Suprapubic skin (tissue), 4 donors: ENCODE measurements around the gene CRYZL1. TPM values are rescaled to one million over a fixed set of nuclear protein-coding genes. Genes with fewer than 3 reads are reported as not detected.

Source experiments
- DNase-seq, 2 donors: peaks; one replicate each; pipeline ENCODE4 v3.0.0-alpha.2; 2019; ENCODE audit warnings: low spot score in 2 of 2
- H3K27ac ChIP-seq: fragments of 200-600 bp; sonication (generic); one replicate; pipeline ENCODE4 v1.5.1; 2019
- H3K27me3 ChIP-seq: fragments of 200-600 bp; sonication (generic); one replicate; pipeline ENCODE4 v1.5.1; 2019
- H3K36me3 ChIP-seq: fragments of 200-600 bp; sonication (generic); one replicate; pipeline ENCODE4 v1.5.1; 2019
- H3K4me1 ChIP-seq: fragments of 200-600 bp; sonication (generic); one replicate; pipeline ENCODE4 v1.5.1; 2019
- H3K4me3 ChIP-seq: fragments of 200-600 bp; sonication (generic); one replicate; pipeline ENCODE4 v1.5.1; 2019; ENCODE audit warnings: mild to moderate bottlenecking
- H3K9me3 ChIP-seq: fragments of 200-600 bp; sonication (generic); one replicate; pipeline ENCODE4 v1.5.1; 2019
- CTCF ChIP-seq, 2 donors: fragments of 200-600 bp in 1 of 2; fragments of 450-650 bp in 1 of 2; sonication (generic) in 1 of 2; IDR thresholded peaks; one replicate each; pipeline ENCODE4 v1.5.1; 2016 to 2019; ENCODE audit warnings: antibody characterized with exemption in 2 of 2, mild to moderate bottlenecking in 1 of 2, moderate library complexity in 1 of 2
- EP300 ChIP-seq: sonication (generic); formaldehyde crosslinking; IDR thresholded peaks from one replicate; pipeline ENCODE4 v1.6.1; 2017; ENCODE audit warnings: antibody characterized with exemption
- POLR2A ChIP-seq, 2 donors: fragments of 450-650 bp; IDR thresholded peaks; one replicate each; pipeline ENCODE4 v1.6.1; 2017; ENCODE audit warnings: antibody characterized with exemption in 2 of 2, mild to moderate bottlenecking in 2 of 2, moderate library complexity in 2 of 2
- POLR2AphosphoS5 ChIP-seq, 3 donors: sonication (generic); formaldehyde crosslinking; IDR thresholded peaks; one replicate each; pipeline ENCODE4 v1.6.1; 2017; ENCODE audit warnings: antibody characterized with exemption in 3 of 3
- WGBS: methylation state at CpG from one replicate; pipeline ENCODE4 v1.1.5; 2018; 5-methylcytosine and 5-hydroxymethylcytosine counted together
- total RNA-seq, 4 donors: library from RNA; depleted of rRNA; stranded (reverse); fragments of >200 nt; gene quantifications; one replicate each; pipeline ENCODE4 v1.1.0, GENCODE V29; 2016

The CRYZL1 gene
- total RNA-seq, 4 donors from 2014 or later: 13.8 to 99.7 (median 23.7) TPM

GRCh38 chr21:33541756-33542639 lies 99.5 kb downstream of the CRYZL1 start, which contains the start of gene GART:
Gene GART (minus strand): TSS chr21:33542117. CDS start chr21:33539315, 2,802 bp downstream.
- H3K4me1 ChIP-seq: peaks cover 40% of the 10 kb centered on the region
- peak within 1 kb of the TSS; percentile 78 for H3K4me3 ChIP-seq
- H3K27ac ChIP-seq: peak within 1 kb of the TSS; percentile 100
- peaks cover 24% of the 10 kb centered on the region for H3K36me3 ChIP-seq
- H3K9me3 ChIP-seq: no peaks in the 10 kb centered on the region
- WGBS: under 1% methylated on average over 20 of the region's 56 CpGs
- no peaks in the 10 kb centered on the region for H3K27me3 ChIP-seq
- peak; percentile 91 to 92 for DNase-seq
- TF ChIP-seq CTCF (IDR thresholded peaks at IDR 0.05) (no peak), POLR2A (IDR thresholded peaks at IDR 0.05) (peak; percentile 44 to 88), POLR2AphosphoS5 (IDR thresholded peaks at IDR 0.05) (peak; percentile 61 to 81 (median 65)), EP300 (no peak)

- Histone ChIP-seq H3K4me3 (peak overlapping the region; percentile 78), H3K36me3 (peaks cover 30% of the 10 kb centered on the region), H3K9me3 (no peaks in the 10 kb centered on the region), H3K27me3 (no peaks in the 10 kb centered on the region), H3K27ac (peak overlapping the region; percentile 100), H3K4me1 (peaks cover 38% of the 10 kb centered on the region)
- WGBS: 60% methylated on average over 19 of the region's 19 CpGs
- TF ChIP-seq POLR2AphosphoS5 (IDR thresholded peaks at IDR 0.05) (no peak), CTCF (IDR thresholded peaks at IDR 0.05) (no peak), POLR2A (IDR thresholded peaks at IDR 0.05) (no peak), EP300 (no peak)
- no peak for DNase-seq
Observed at GRCh38 chr21:33541105-33541711, 100.3 kb downstream of the CRYZL1 start.

GRCh38 chr21:33540711-33541104 lies 100.8 kb downstream of the CRYZL1 start:
- Histone ChIP-seq H3K9me3 (no peaks in the 10 kb centered on the region), H3K27me3 (no peaks in the 10 kb centered on the region), H3K4me3 (peak overlapping the region; percentile 78), H3K36me3 (peaks cover 35% of the 10 kb centered on the region), H3K4me1 (peaks cover 33% of the 10 kb centered on the region), H3K27ac (peak overlapping the region; percentile 100)
- no peak for DNase-seq
- 67% methylated on average over 3 of the region's 3 CpGs for WGBS
- TF ChIP-seq POLR2A (IDR thresholded peaks at IDR 0.05) (no peak), EP300 (no peak), POLR2AphosphoS5 (IDR thresholded peaks at IDR 0.05) (no peak), CTCF (IDR thresholded peaks at IDR 0.05) (no peak)

GRCh38 chr21:33539616-33540015 lies 101.9 kb downstream of the CRYZL1 start:
- Histone ChIP-seq H3K4me3 (no peak overlapping the region), H3K27me3 (no peaks in the 10 kb centered on the region), H3K9me3 (no peaks in the 10 kb centered on the region), H3K36me3 (peaks cover 43% of the 10 kb centered on the region), H3K27ac (no peak overlapping the region), H3K4me1 (peaks cover 22% of the 10 kb centered on the region)
- DNase-seq: no peak
- TF ChIP-seq POLR2A (IDR thresholded peaks at IDR 0.05): no peak
- TF ChIP-seq POLR2AphosphoS5 (IDR thresholded peaks at IDR 0.05): no peak
- no peak for TF ChIP-seq EP300
- TF ChIP-seq CTCF (IDR thresholded peaks at IDR 0.05): no peak
- WGBS: 83% methylated on average over 4 of the region's 4 CpGs

Other genes starting within 250 kb of the CRYZL1 start
- gene IFNGR2, start 238.3 kb downstream of the CRYZL1 start, total RNA-seq: 10 to 100 TPM; 47.0 to 75.5 (median 61.0) TPM
- 100 to 1,000 TPM in 1 of 4 donors, 10 to 100 TPM in 3; 33.1 to 151 (median 59.8) TPM for gene TMEM50B, start 161.8 kb downstream of the CRYZL1 start, total RNA-seq
- 1 to 10 TPM; 1.9 to 4.5 (median 2.8) TPM for gene DNAJC28, start 150.0 kb downstream of the CRYZL1 start, total RNA-seq
- 10 to 100 TPM; 69.9 to 87.7 (median 77.3) TPM for gene GART, start 99.6 kb downstream of the CRYZL1 start, total RNA-seq
- 100 to 1,000 TPM; 217 to 417 (median 313) TPM for gene SON, start 98.7 kb downstream of the CRYZL1 start, total RNA-seq
- 10 to 100 TPM in 1 of 4 donors, 1 to 10 TPM in 3; 5.8 to 19.7 (median 6.7) TPM for gene DONSON, start 53.1 kb downstream of the CRYZL1 start, total RNA-seq
- gene ITSN1, start 760 bp upstream of the CRYZL1 start, total RNA-seq: 10 to 100 TPM; 23.8 to 53.3 (median 35.2) TPM